Measurements from ENCODE around the gene LINGO3. TPM values are rescaled to one million over a fixed set of nuclear protein-coding genes. Genes with fewer than 3 reads are reported as not detected.

Gene LINGO3
- polyA plus RNA-seq, 1 donor from 2014 or later, result 2.7 TPM

- Histone ChIP-seq H4K20me1 (ENCODE audit: insufficient read depth) (no peaks in the 10 kb centered on the region), H3K9me3 (ENCODE audit: low read length) (no peaks in the 10 kb centered on the region), H3K27me3 (ENCODE audit: insufficient read depth, low read depth, low read length) (no peaks in the 10 kb centered on the region), H2AFZ (ENCODE audit: low read depth, low read length) (no peak overlapping the region), H3K79me2 (replicated peaks; ENCODE audit: insufficient read depth, low read length) (no peaks in the 10 kb centered on the region), H3F3A (ENCODE audit: insufficient read depth, low read length, poor library complexity, severe bottlenecking) (no peaks in the 10 kb centered on the region), H3K9ac (ENCODE audit: low read length) (no peak overlapping the region), H3K4me2 (ENCODE audit: low read length) (no peak overlapping the region), H3K27ac (ENCODE audit: low read length) (no peak overlapping the region), H3K9me2 (ENCODE audit: insufficient read depth, low read length) (no peaks in the 10 kb centered on the region), H3K36me3 (ENCODE audit: insufficient read depth, low read length) (no peaks in the 10 kb centered on the region), H3K4me3 (ENCODE audit: low read length) (no peak overlapping the region)
- TF ChIP-seq REST (IDR thresholded peaks at IDR 0.05; ENCODE audit: borderline replicate concordance), result no peak
Measured at GRCh38 chr19:2352121-2352520, 44.2 kb upstream of the LINGO3 start.

- Histone ChIP-seq H3F3A (ENCODE audit: insufficient read depth, low read length, poor library complexity, severe bottlenecking) (no peaks in the 10 kb centered on the region), H3K9ac (ENCODE audit: low read length) (no peak overlapping the region), H4K20me1 (ENCODE audit: insufficient read depth) (no peaks in the 10 kb centered on the region), H3K27me3 (ENCODE audit: insufficient read depth, low read depth, low read length) (no peaks in the 10 kb centered on the region), H3K9me3 (ENCODE audit: low read length) (no peaks in the 10 kb centered on the region), H2AFZ (ENCODE audit: low read depth, low read length) (no peak overlapping the region), H3K4me3 (ENCODE audit: low read length) (no peak overlapping the region), H3K9me2 (ENCODE audit: insufficient read depth, low read length) (no peaks in the 10 kb centered on the region), H3K4me2 (ENCODE audit: low read length) (no peak overlapping the region), H3K27ac (ENCODE audit: low read length) (no peak overlapping the region), H3K79me2 (replicated peaks; ENCODE audit: insufficient read depth, low read length) (no peaks in the 10 kb centered on the region), H3K36me3 (ENCODE audit: insufficient read depth, low read length) (no peaks in the 10 kb centered on the region)
- TF ChIP-seq RAD21 (conservative IDR thresholded peaks at IDR 0.05) (no peak), EP300 (conservative IDR thresholded peaks at IDR 0.05; ENCODE audit: poor library complexity, severe bottlenecking) (no peak), REST (IDR thresholded peaks at IDR 0.05; ENCODE audit: borderline replicate concordance) (no peak), CTCF (IDR thresholded peaks at IDR 0.05; ENCODE audit: poor library complexity, severe bottlenecking) (no peak), TAF1 (IDR thresholded peaks at IDR 0.05; ENCODE audit: low read depth) (no peak), SMC3 (conservative IDR thresholded peaks at IDR 0.05; ENCODE audit: poor library complexity) (no peak), POLR2AphosphoS5 (IDR thresholded peaks at IDR 0.05) (no peak), EZH2 (IDR thresholded peaks at IDR 0.05; ENCODE audit: borderline replicate concordance, insufficient read depth, low read length, poor library complexity, severe bottlenecking) (no peak), MXI1 (conservative IDR thresholded peaks at IDR 0.05; ENCODE audit: poor library complexity, severe bottlenecking) (no peak)
Measured at GRCh38 chr19:2351591-2351990, 43.6 kb upstream of the LINGO3 start.

Data from neural cell (in vitro differentiated cells).